Nephron progenitor cell (in vitro differentiated cells): Measurements from ENCODE around the gene GATAD2B.

ENCODE experiments used
- DNase-seq: peaks from one replicate; pipeline ENCODE4 v3.0.0; 2021
- H3K27ac Mint-ChIP-seq: 2 replicates; pipeline ENCODE4 v1.8.0; 2021; ENCODE audit warnings: mild to moderate bottlenecking, moderate library complexity, mixed read lengths
- H3K27me3 Mint-ChIP-seq: 2 replicates; pipeline ENCODE4 v1.8.0; 2021; ENCODE audit warnings: mild to moderate bottlenecking, low read depth, mixed read lengths; ENCODE audit not compliant: poor library complexity
- H3K36me3 Mint-ChIP-seq: 2 replicates; pipeline ENCODE4 v1.8.0; 2021; ENCODE audit warnings: low read depth, mixed read lengths
- H3K4me1 Mint-ChIP-seq: 2 replicates; pipeline ENCODE4 v1.8.0; 2021; ENCODE audit warnings: mixed read lengths
- H3K4me3 Mint-ChIP-seq: 2 replicates; pipeline ENCODE4 v1.8.0; 2021; ENCODE audit warnings: mild to moderate bottlenecking, moderate library complexity, mixed read lengths
- H3K9me3 Mint-ChIP-seq: 2 replicates; pipeline ENCODE4 v1.8.0; 2021; ENCODE audit warnings: mild to moderate bottlenecking, moderate library complexity, mixed read lengths
- TF ChIP-seq, protein P1 (sequence below): fragments of 200-600 bp; sonication (generic); IDR thresholded peaks from 2 replicates; pipeline ENCODE4 v1.5.0; 2021; ENCODE audit warnings: antibody characterized with exemption

The GATAD2B gene

DNA sequence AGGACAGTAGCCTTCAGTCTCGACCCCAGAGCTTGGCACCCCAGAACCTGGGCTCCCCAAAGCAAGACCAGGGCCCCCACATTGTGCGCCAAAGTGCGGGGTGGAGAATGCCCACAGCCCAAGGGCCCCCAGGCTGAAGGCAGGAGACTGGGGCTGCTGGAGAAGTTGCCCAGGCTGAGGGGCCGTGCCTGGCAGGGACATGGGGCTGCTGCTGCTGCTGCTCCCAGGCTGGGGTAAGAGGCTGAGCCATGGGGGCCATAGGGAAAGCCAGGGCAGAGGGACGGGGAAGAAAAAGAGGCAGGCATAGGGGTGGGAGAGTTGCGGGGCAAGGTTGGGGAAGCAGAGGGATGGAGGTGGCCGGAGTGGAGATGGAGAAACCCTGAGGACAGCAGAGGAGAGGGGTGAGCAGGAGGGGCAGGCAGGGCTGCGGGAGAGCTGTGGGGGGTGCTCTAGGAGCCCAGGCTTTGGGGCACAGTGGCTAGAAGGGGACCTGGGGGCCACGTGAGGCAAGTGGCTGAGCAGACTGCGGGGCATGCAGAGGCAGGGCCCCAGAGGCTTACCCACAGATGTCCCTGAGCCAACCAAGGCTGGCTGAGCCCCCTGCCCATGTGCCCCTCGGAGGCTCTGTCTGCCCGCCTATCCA is 128.7 kb downstream of the GATAD2B start:
- Mint-ChIP-seq H3K36me3 (no peaks in the 10 kb centered on the region), H3K27ac (peak overlapping the region; percentile 95), H3K4me1 (peaks cover 74% of the 10 kb centered on the region), H3K27me3 (no peaks in the 10 kb centered on the region), H3K9me3 (no peaks in the 10 kb centered on the region), H3K4me3 (no peak overlapping the region)
- TF ChIP-seq, protein P1, sequence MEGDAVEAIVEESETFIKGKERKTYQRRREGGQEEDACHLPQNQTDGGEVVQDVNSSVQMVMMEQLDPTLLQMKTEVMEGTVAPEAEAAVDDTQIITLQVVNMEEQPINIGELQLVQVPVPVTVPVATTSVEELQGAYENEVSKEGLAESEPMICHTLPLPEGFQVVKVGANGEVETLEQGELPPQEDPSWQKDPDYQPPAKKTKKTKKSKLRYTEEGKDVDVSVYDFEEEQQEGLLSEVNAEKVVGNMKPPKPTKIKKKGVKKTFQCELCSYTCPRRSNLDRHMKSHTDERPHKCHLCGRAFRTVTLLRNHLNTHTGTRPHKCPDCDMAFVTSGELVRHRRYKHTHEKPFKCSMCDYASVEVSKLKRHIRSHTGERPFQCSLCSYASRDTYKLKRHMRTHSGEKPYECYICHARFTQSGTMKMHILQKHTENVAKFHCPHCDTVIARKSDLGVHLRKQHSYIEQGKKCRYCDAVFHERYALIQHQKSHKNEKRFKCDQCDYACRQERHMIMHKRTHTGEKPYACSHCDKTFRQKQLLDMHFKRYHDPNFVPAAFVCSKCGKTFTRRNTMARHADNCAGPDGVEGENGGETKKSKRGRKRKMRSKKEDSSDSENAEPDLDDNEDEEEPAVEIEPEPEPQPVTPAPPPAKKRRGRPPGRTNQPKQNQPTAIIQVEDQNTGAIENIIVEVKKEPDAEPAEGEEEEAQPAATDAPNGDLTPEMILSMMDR, result no peak
- DNase-seq, result no peak

- TF ChIP-seq, protein P1, result no peak
- Mint-ChIP-seq H3K27ac (peak overlapping the region; percentile 32), H3K4me3 (no peak overlapping the region), H3K9me3 (no peaks in the 10 kb centered on the region), H3K4me1 (peaks cover 69% of the 10 kb centered on the region), H3K36me3 (no peaks in the 10 kb centered on the region), H3K27me3 (no peaks in the 10 kb centered on the region)
- no peak for DNase-seq
Measured at GRCh38 chr1:153793261-153793972, 129.4 kb downstream of the GATAD2B start.

DNA sequence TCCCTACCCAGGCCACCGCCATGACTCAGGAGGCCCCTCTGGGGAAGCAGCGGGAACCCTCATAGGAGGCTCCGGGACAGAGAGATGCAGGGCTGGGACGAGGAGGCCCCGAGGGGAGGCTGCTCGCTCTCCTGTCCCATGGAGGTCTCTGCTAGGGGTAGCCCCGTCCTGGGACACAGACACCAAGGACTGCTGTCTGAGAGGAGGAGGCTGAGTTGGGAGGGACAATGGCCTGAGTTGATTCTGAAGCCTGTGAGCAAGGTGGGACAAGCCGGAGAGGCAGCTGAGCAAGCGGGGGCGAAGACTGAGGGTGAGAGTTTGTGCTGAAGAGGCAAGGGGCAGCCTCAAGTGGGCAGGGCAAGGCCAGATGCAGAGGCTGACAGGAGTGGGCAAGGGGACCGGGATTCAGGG is 130.1 kb downstream of the GATAD2B start:
- Mint-ChIP-seq H3K4me3 (no peak overlapping the region), H3K4me1 (peaks cover 62% of the 10 kb centered on the region), H3K27ac (no peak overlapping the region), H3K27me3 (peaks cover 3% of the 10 kb centered on the region), H3K36me3 (no peaks in the 10 kb centered on the region), H3K9me3 (no peaks in the 10 kb centered on the region)
- TF ChIP-seq, protein P1, result no peak
- no peak for DNase-seq

DNA sequence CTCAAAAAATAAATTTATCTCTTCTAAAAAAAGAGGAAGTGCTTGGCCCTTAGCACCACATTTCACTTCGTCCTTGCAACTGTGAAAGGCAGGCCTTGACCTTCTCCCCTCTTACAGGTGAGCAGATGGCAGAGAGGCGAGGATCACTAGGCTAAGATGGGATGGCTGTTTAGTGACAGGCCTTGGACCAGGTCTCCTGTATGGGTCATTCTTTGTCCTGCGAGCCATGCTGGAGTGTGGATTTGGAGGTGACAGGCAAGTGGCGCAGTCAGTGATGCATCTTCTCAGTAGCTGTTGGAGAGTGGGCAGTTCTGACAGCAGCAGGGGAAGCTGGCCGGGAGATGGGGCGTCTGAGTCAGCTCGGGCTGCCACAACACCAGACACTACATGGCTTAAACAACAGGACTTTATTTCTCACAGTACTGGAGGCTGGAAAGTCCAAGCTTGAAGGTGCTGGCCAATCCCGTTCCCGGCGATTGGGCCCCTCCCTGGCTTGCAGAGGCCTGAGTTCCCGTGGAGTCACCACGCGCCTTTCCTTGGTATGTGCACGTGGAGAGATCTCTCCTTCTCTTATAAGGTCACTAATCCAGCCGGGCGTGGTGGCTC is 131.0 kb downstream of the GATAD2B start:
- Mint-ChIP-seq H3K27ac (peak overlapping the region; percentile 88), H3K36me3 (no peaks in the 10 kb centered on the region), H3K4me3 (no peak overlapping the region), H3K27me3 (peaks cover 6% of the 10 kb centered on the region), H3K9me3 (no peaks in the 10 kb centered on the region), H3K4me1 (peaks cover 58% of the 10 kb centered on the region)
- DNase-seq, result no peak
- TF ChIP-seq, protein P1, result no peak

- TF ChIP-seq, protein P1, result no peak
- Mint-ChIP-seq H3K36me3 (no peaks in the 10 kb centered on the region), H3K4me1 (peaks cover 54% of the 10 kb centered on the region), H3K4me3 (no peak overlapping the region), H3K27ac (no peak overlapping the region), H3K9me3 (no peaks in the 10 kb centered on the region), H3K27me3 (peaks cover 6% of the 10 kb centered on the region)
- DNase-seq, result no peak
Measured at GRCh38 chr1:153790966-153791647, 131.7 kb downstream of the GATAD2B start.
